CD4-positive, alpha-beta T cell (primary cell): ENCODE data around the gene TMEM163. TPM values are rescaled to one million over a fixed set of nuclear protein-coding genes. Genes with fewer than 3 reads are reported as not detected.

Experiments used
- ATAC-seq: fragments of 200-7000 bp; cut with Tn5 transposase; one replicate; pipeline ENCODE4 v1.10.0; 2022; ENCODE audit warnings: mild to moderate bottlenecking; ENCODE audit not compliant: poor library complexity
- CTCF ChIA-PET: fragments of 350-600 bp; sonication (Branson Sonifier 250); formaldehyde crosslinking; loops from one replicate; lab custom pipeline; 2021; ENCODE audit warnings: antibody characterized with exemption, inconsistent platforms; lab: Charles Lee
- POLR2A ChIA-PET: fragments of 350-600 bp; sonication (Branson Sonifier 250); formaldehyde crosslinking; loops from one replicate; lab custom pipeline; 2021; ENCODE audit warnings: antibody characterized with exemption, inconsistent platforms; lab: Charles Lee
- DNase-seq, 14 experiments: peaks; one replicate each; pipeline ENCODE4 v3.0.0-alpha.2; 2013 to 2020; ENCODE audit warnings: mixed read lengths in 2 of 14
- H3K27ac ChIP-seq, 2 donors: one replicate each; pipeline versions ENCODE4 v1.5.1 to v1.7.0; 2013; ENCODE audit warnings: low read length in 2 of 2, low read depth in 1 of 2, mild to moderate bottlenecking in 1 of 2
- H3K27me3 ChIP-seq, 2 experiments: 1 replicate in 1 of 2; 2 replicates in 1 of 2; pipeline versions ENCODE4 v1.6.1 to v1.7.0; 2013; ENCODE audit warnings: low read length in 2 of 2, control low read depth in 1 of 2, mild to moderate bottlenecking in 1 of 2, moderate library complexity in 1 of 2; ENCODE audit not compliant: insufficient read depth in 2 of 2, control insufficient read depth in 1 of 2
- H3K36me3 ChIP-seq: one replicate; pipeline ENCODE4 v1.6.1; 2013; ENCODE audit warnings: low read length, control low read depth; ENCODE audit not compliant: insufficient read depth
- H3K4me1 ChIP-seq: one replicate; pipeline ENCODE4 v1.6.1; 2013; ENCODE audit warnings: low read length, control low read depth; ENCODE audit not compliant: insufficient read depth
- H3K4me3 ChIP-seq: one replicate; pipeline ENCODE4 v1.5.1; 2013; ENCODE audit warnings: mild to moderate bottlenecking, low read length, moderate library complexity
- H3K9me3 ChIP-seq, 2 experiments: 1 replicate in 1 of 2; 2 replicates in 1 of 2; pipeline versions ENCODE4 v1.6.1 to v1.7.0; 2013; ENCODE audit warnings: low read length in 2 of 2, mild to moderate bottlenecking in 2 of 2, control low read depth in 1 of 2, moderate library complexity in 1 of 2; ENCODE audit not compliant: control insufficient read depth in 1 of 2, insufficient read depth in 1 of 2
- H3K27ac Mint-ChIP-seq: one replicate; pipeline ENCODE4 v1.8.0; 2020; ENCODE audit warnings: mixed read lengths
- H3K27me3 Mint-ChIP-seq: one replicate; pipeline ENCODE4 v1.8.0; 2021; ENCODE audit warnings: mixed read lengths
- H3K36me3 Mint-ChIP-seq: one replicate; pipeline ENCODE4 v1.8.0; 2021; ENCODE audit warnings: low read depth, mixed read lengths
- H3K4me1 Mint-ChIP-seq: one replicate; pipeline ENCODE4 v1.8.0; 2021; ENCODE audit warnings: low read depth, mixed read lengths
- H3K4me3 Mint-ChIP-seq: one replicate; pipeline ENCODE4 v1.8.0; 2020; ENCODE audit warnings: mild to moderate bottlenecking, mixed read lengths
- H3K9me3 Mint-ChIP-seq: one replicate; pipeline ENCODE4 v1.8.0; 2020; ENCODE audit warnings: mixed read lengths
- intact Hi-C, 2 experiments: fragments of 100-400 bp; cut with DNase I in 1 of 2; cut with micrococcal nuclease in 1 of 2; formaldehyde crosslinking; loops; one replicate each; pipeline versions ENCODE4 v1.15.1 to v1.9.0; 2023 to 2025; cut with DNase I, micrococcal nuclease
- total RNA-seq, 174 experiments: library from RNA in 2 of 174; stranded (reverse) in 2 of 174; gene quantifications; one replicate each; pipeline ENCODE4 v1.2.3 and lab custom pipeline; 2021 to 2026
- TF ChIP-seq, protein P1 (sequence below): fragments of 200-600 bp; IDR thresholded peaks from one replicate; pipeline ENCODE4 v1.8.0; 2022; ENCODE audit warnings: antibody characterized with exemption, mild to moderate bottlenecking

TMEM163 gene
- total RNA-seq, 2 experiments from 2014 or later: 0.14 to 0.47 TPM

DNA sequence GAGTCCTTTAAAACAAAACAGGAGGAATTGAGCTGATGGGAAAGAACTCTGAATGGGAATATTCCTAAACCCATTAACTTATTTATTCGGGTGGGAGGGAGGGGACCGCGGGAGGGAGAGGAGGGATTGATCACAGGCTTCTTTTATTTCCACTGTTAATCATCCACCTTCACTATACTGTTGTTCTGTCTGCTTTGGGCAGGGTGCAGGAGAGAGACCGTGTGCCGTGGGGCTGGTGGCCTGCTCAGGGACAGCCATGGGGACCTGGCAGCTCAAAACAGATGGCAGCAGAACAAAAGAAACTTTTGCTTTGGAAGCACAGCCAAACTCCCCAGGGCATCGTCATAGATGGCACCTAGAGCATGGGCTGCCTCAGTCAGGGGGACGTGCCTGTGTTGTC lies 269.6 kb downstream of the TMEM163 start:
- H3K4me1 ChIP-seq: no peaks in the 10 kb centered on the region
- H3K27ac Mint-ChIP-seq: peak overlapping the region; percentile 17
- H3K4me3 ChIP-seq: no peak overlapping the region
- H3K9me3 ChIP-seq: no peaks in the 10 kb centered on the region
- ChIA-PET CTCF (no interaction called here), POLR2A (no interaction called here)
- H3K27me3 Mint-ChIP-seq: no peaks in the 10 kb centered on the region
- no peak overlapping the region for H3K4me3 Mint-ChIP-seq
- no peaks in the 10 kb centered on the region for H3K4me1 Mint-ChIP-seq
- ATAC-seq (no peak), DNase-seq (no peak)
- H3K36me3 Mint-ChIP-seq: peaks cover 55% of the 10 kb centered on the region
- H3K9me3 Mint-ChIP-seq: no peaks in the 10 kb centered on the region
- intact Hi-C loops: no loop called here
- TF ChIP-seq, protein P1, sequence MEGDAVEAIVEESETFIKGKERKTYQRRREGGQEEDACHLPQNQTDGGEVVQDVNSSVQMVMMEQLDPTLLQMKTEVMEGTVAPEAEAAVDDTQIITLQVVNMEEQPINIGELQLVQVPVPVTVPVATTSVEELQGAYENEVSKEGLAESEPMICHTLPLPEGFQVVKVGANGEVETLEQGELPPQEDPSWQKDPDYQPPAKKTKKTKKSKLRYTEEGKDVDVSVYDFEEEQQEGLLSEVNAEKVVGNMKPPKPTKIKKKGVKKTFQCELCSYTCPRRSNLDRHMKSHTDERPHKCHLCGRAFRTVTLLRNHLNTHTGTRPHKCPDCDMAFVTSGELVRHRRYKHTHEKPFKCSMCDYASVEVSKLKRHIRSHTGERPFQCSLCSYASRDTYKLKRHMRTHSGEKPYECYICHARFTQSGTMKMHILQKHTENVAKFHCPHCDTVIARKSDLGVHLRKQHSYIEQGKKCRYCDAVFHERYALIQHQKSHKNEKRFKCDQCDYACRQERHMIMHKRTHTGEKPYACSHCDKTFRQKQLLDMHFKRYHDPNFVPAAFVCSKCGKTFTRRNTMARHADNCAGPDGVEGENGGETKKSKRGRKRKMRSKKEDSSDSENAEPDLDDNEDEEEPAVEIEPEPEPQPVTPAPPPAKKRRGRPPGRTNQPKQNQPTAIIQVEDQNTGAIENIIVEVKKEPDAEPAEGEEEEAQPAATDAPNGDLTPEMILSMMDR: no peak
- peaks cover 64% of the 10 kb centered on the region for H3K36me3 ChIP-seq
- H3K27ac ChIP-seq: no peak overlapping the region
- H3K27me3 ChIP-seq: no peaks in the 10 kb centered on the region

- Mint-ChIP-seq H3K4me3 (no peak overlapping the region), H3K9me3 (no peaks in the 10 kb centered on the region), H3K27ac (no peak overlapping the region), H3K36me3 (peaks cover 57% of the 10 kb centered on the region), H3K27me3 (no peaks in the 10 kb centered on the region), H3K4me1 (no peaks in the 10 kb centered on the region)
- DNase-seq (no peak), ATAC-seq (no peak)
- H3K27me3 ChIP-seq: no peaks in the 10 kb centered on the region
- intact Hi-C loops: no loop called here
- H3K36me3 ChIP-seq: peaks cover 64% of the 10 kb centered on the region
- TF ChIP-seq, protein P1: no peak
- no peaks in the 10 kb centered on the region for H3K4me1 ChIP-seq
- POLR2A ChIA-PET: no interaction called here
- no peak overlapping the region for H3K27ac ChIP-seq
- CTCF ChIA-PET: no interaction called here
- no peaks in the 10 kb centered on the region for H3K9me3 ChIP-seq
- no peak overlapping the region for H3K4me3 ChIP-seq
Measured at GRCh38 chr2:134448650-134449049, 270.1 kb downstream of the TMEM163 start.

DNA sequence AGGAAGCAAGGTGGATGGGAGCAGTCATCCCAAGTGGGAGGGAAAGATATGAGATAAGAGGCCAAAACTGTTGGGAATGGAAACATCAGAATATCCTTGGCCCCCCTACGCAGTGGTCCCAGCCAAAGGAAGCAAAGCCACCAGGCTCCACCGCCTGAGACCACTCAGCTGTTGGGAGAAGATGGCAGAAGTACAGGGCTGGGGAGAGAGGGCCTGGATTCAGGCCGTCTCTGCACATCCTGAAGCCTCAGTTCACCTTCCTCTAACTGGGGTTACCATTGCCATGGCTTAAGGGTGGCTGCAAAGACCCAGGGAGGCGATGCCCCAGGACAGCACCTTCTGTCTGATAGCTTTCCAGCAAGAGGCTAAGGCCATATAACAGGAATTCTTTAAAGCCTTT lies 271.1 kb downstream of the TMEM163 start:
- ATAC-seq (no peak), DNase-seq (no peak)
- Mint-ChIP-seq H3K9me3 (no peaks in the 10 kb centered on the region), H3K36me3 (peaks cover 62% of the 10 kb centered on the region), H3K4me3 (no peak overlapping the region), H3K27me3 (no peaks in the 10 kb centered on the region), H3K4me1 (no peaks in the 10 kb centered on the region), H3K27ac (no peak overlapping the region)
- Histone ChIP-seq H3K9me3 (no peaks in the 10 kb centered on the region), H3K4me1 (no peaks in the 10 kb centered on the region), H3K27me3 (no peaks in the 10 kb centered on the region), H3K36me3 (peaks cover 63% of the 10 kb centered on the region), H3K4me3 (no peak overlapping the region), H3K27ac (no peak overlapping the region)
- TF ChIP-seq, protein P1: no peak
- CTCF ChIA-PET: no interaction called here
- intact Hi-C loops: no loop called here
- POLR2A ChIA-PET: no interaction called here
